Measurements from ENCODE around the gene FJX1.

DNA sequence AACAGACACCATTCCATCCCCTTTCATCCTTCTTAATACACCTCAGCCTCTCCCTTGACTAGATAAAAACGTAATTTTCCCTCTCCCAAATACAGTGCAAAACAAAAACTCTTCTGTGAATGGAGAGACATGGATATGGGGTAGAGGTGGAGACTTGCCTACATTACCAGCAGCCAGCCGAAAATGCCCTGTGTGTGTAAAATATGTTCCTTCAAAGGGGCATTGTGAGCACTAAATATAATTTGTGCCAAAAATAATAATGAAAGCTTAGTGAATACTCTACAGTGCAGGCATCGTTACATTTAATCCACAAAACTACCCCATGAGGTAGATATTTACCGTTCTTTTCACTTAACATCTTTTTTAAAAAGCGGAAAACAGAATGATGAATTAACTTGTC is 43.3 kb downstream of the FJX1 start:
- TF ChIP-seq, protein P1, sequence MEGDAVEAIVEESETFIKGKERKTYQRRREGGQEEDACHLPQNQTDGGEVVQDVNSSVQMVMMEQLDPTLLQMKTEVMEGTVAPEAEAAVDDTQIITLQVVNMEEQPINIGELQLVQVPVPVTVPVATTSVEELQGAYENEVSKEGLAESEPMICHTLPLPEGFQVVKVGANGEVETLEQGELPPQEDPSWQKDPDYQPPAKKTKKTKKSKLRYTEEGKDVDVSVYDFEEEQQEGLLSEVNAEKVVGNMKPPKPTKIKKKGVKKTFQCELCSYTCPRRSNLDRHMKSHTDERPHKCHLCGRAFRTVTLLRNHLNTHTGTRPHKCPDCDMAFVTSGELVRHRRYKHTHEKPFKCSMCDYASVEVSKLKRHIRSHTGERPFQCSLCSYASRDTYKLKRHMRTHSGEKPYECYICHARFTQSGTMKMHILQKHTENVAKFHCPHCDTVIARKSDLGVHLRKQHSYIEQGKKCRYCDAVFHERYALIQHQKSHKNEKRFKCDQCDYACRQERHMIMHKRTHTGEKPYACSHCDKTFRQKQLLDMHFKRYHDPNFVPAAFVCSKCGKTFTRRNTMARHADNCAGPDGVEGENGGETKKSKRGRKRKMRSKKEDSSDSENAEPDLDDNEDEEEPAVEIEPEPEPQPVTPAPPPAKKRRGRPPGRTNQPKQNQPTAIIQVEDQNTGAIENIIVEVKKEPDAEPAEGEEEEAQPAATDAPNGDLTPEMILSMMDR (conservative IDR thresholded peaks at IDR 0.05; ENCODE audit: low read depth, low read length), result no peak
- TF ChIP-seq EZH2 (IDR thresholded peaks at IDR 0.05; ENCODE audit: low read length, unreplicated experiment), result no peak

All from PC-3 (cell line).